Colonic mucosa (tissue), 4 donors: ENCODE results near the gene SLC7A6. TPM values are rescaled to one million over a fixed set of nuclear protein-coding genes. Genes with fewer than 3 reads are reported as not detected.

Experiments
- DNase-seq: peaks from one replicate; pipeline ENCODE4 v3.0.0-alpha.2; 2020
- H3K27ac ChIP-seq: fragments of 200-600 bp; one replicate; pipeline ENCODE4 v1.8.0; 2021
- H3K27me3 ChIP-seq: fragments of 200-600 bp; one replicate; pipeline ENCODE4 v1.8.0; 2021
- H3K36me3 ChIP-seq: fragments of 200-600 bp; one replicate; pipeline ENCODE4 v1.8.0; 2021
- H3K4me1 ChIP-seq: fragments of 200-600 bp; one replicate; pipeline ENCODE4 v1.8.0; 2021; ENCODE audit warnings: mild to moderate bottlenecking
- H3K4me3 ChIP-seq: fragments of 200-600 bp; one replicate; pipeline ENCODE4 v1.8.0; 2021
- H3K9ac ChIP-seq, 2 donors: one replicate each; pipeline ENCODE4 v1.7.0; 2013; ENCODE audit warnings: control low read depth in 2 of 2, low read depth in 2 of 2, low read length in 2 of 2
- H3K9me3 ChIP-seq: fragments of 200-600 bp; one replicate; pipeline ENCODE4 v1.8.0; 2021
- CTCF ChIP-seq: fragments of 200-600 bp; IDR thresholded peaks from one replicate; pipeline ENCODE4 v1.8.0; 2022; ENCODE audit warnings: antibody characterized with exemption, mild to moderate bottlenecking
- intact Hi-C: fragments of 100-400 bp; cut with DNase I; formaldehyde crosslinking; loops from one replicate; pipeline ENCODE4 v1.14.1; 2022
- total RNA-seq, 2 donors: library from RNA; stranded (reverse); fragmentation: NEBNext Ultra II Directional in 1 of 2; extraction: Animal tissue kit (Norgen Biotek cat#: 25700) in 1 of 2; gene quantifications; one replicate each; pipeline ENCODE4 v1.2.1, GENCODE V29; 2021
- donor health status: healthy.
- donor health status: DM: no; HTN: no; CAD: no.
- donor health status: DM: no; HTN: no; CAD: no.

Gene SLC7A6
- total RNA-seq: 10 to 100 TPM; 22.0 to 42.2 TPM

GRCh38 chr16:68264128-68265077 lies at the start of gene SLC7A6:
Gene SLC7A6, plus strand, starts transcription at chr16:68264526. Its CDS starts 10,201 bp downstream, at chr16:68274727.
- Histone ChIP-seq H3K4me3 (peak within 1 kb of the TSS; percentile 83), H3K4me1 (peaks cover 6% of the 10 kb centered on the region), H3K9me3 (no peaks in the 10 kb centered on the region), H3K36me3 (no peaks in the 10 kb centered on the region), H3K27ac (peak within 1 kb of the TSS; percentile 91), H3K27me3 (no peaks in the 10 kb centered on the region), H3K9ac (peak within 1 kb of the TSS; percentile 98)
- DNase-seq: peak; percentile 82
- intact Hi-C loops: loop anchor here (5.0 kb wide), 1 partner anchor 48 kb away; the partner anchor contains the start of genes PRMT7 and SLC7A6OS
- TF ChIP-seq CTCF: peak; percentile 65

- intact Hi-C loops: no loop called here
- H3K36me3 ChIP-seq: no peaks in the 10 kb centered on the region
- H3K4me1 ChIP-seq: no peaks in the 10 kb centered on the region
- H3K27ac ChIP-seq: no peak overlapping the region
- H3K9me3 ChIP-seq: no peaks in the 10 kb centered on the region
- no peak overlapping the region for H3K9ac ChIP-seq
- DNase-seq: no peak
- no peaks in the 10 kb centered on the region for H3K27me3 ChIP-seq
- H3K4me3 ChIP-seq: no peak overlapping the region
- TF ChIP-seq CTCF: no peak
Observed at GRCh38 chr16:68214726-68215125, 49.6 kb upstream of the SLC7A6 start.

GRCh38 chr16:68215302-68215701 lies 49.0 kb upstream of the SLC7A6 start:
- intact Hi-C loops: no loop called here
- Histone ChIP-seq H3K4me3 (no peak overlapping the region), H3K9ac (no peak overlapping the region), H3K36me3 (no peaks in the 10 kb centered on the region), H3K9me3 (no peaks in the 10 kb centered on the region), H3K27me3 (no peaks in the 10 kb centered on the region), H3K27ac (no peak overlapping the region), H3K4me1 (no peaks in the 10 kb centered on the region)
- no peak for DNase-seq
- no peak for TF ChIP-seq CTCF

- Histone ChIP-seq H3K27me3 (no peaks in the 10 kb centered on the region), H3K4me3 (no peak overlapping the region), H3K4me1 (no peaks in the 10 kb centered on the region), H3K9me3 (no peaks in the 10 kb centered on the region), H3K27ac (no peak overlapping the region), H3K9ac (no peak overlapping the region), H3K36me3 (no peaks in the 10 kb centered on the region)
- TF ChIP-seq CTCF: no peak
- intact Hi-C loops: no loop called here
- no peak for DNase-seq
Observed at GRCh38 chr16:68216240-68216639, 48.1 kb upstream of the SLC7A6 start.

- DNase-seq: no peak
- Histone ChIP-seq H3K4me3 (no peak overlapping the region), H3K9me3 (no peaks in the 10 kb centered on the region), H3K27me3 (no peaks in the 10 kb centered on the region), H3K27ac (no peak overlapping the region), H3K9ac (no peak overlapping the region), H3K36me3 (no peaks in the 10 kb centered on the region), H3K4me1 (no peaks in the 10 kb centered on the region)
- TF ChIP-seq CTCF: no peak
- intact Hi-C loops: no loop called here
Observed at GRCh38 chr16:68217506-68217905, 46.8 kb upstream of the SLC7A6 start.
